ENCODE results near the gene IDH3B. TPM values are rescaled to one million over a fixed set of nuclear protein-coding genes. Genes with fewer than 3 reads are reported as not detected.
"Not testable (repeated sequence)": the region's sequence is repeated elsewhere in the genome, so short reads cannot be mapped to it uniquely, and the experiment has no call there.

IDH3B gene
- total RNA-seq, 4 donors from 2014 or later = 101 to 141 (median 116) TPM

- no peaks in the 10 kb centered on the region for H3K36me3 ChIP-seq
- no peak for DNase-seq (ENCODE audit: low spot score in 2 of 2)
- whole genome bisulfite sequencing, 2 donors = 74 to 80% methylated on average over 8 of the region's 8 CpGs
- peak overlapping the region in 1 of 4 donors; percentile 88 for H3K27ac ChIP-seq
- no peaks in the 10 kb centered on the region for H3K9me3 ChIP-seq
- no peak for TF ChIP-seq EP300 (IDR thresholded peaks at IDR 0.05)
- TF ChIP-seq POLR2A (IDR thresholded peaks at IDR 0.05) = no peak
- TF ChIP-seq CTCF (IDR thresholded peaks at IDR 0.05) = no peak
- H3K4me3 ChIP-seq = no peak overlapping the region
- H3K27me3 ChIP-seq = peaks cover 0 to 40% of the 10 kb centered on the region in 2 donors
- H3K4me1 ChIP-seq = peaks cover 0 to 26% (median 3%) of the 10 kb centered on the region in 4 donors
Observed at GRCh38 chr20:2691127-2691526, 27.1 kb upstream of the IDH3B start.

GRCh38 chr20:2690718-2691117 lies 26.7 kb upstream of the IDH3B start:
- Histone ChIP-seq H3K27ac (no peak overlapping the region), H3K4me1 (peaks cover 0 to 26% (median 3%) of the 10 kb centered on the region in 4 donors), H3K9me3 (no peaks in the 10 kb centered on the region), H3K4me3 (no peak overlapping the region), H3K36me3 (no peaks in the 10 kb centered on the region), H3K27me3 (peaks cover 0 to 39% of the 10 kb centered on the region in 2 donors)
- TF ChIP-seq EP300 (IDR thresholded peaks at IDR 0.05) (no peak), CTCF (IDR thresholded peaks at IDR 0.05) (no peak), POLR2A (IDR thresholded peaks at IDR 0.05) (no peak)
- no peak for DNase-seq (ENCODE audit: low spot score in 2 of 2)
- 61 to 77% methylated on average over 6 of the region's 6 CpGs for WGBS, 2 donors

- H3K4me3 ChIP-seq = no peak overlapping the region
- H3K9me3 ChIP-seq = no peaks in the 10 kb centered on the region
- peaks cover 0 to 37% of the 10 kb centered on the region in 2 donors for H3K27me3 ChIP-seq
- no peaks in the 10 kb centered on the region for H3K36me3 ChIP-seq
- no peak for DNase-seq (ENCODE audit: low spot score in 2 of 2)
- TF ChIP-seq POLR2A (IDR thresholded peaks at IDR 0.05) (no peak), EP300 (IDR thresholded peaks at IDR 0.05) (no peak), CTCF (IDR thresholded peaks at IDR 0.05) (no peak)
- H3K4me1 ChIP-seq = peaks cover 0 to 26% (median 3%) of the 10 kb centered on the region in 4 donors
- WGBS, 2 donors = 79 to 90% methylated on average over 3 of the region's 3 CpGs
- no peak overlapping the region for H3K27ac ChIP-seq
Observed at GRCh38 chr20:2690213-2690612, 26.2 kb upstream of the IDH3B start.

GRCh38 chr20:2688041-2688591 lies 24.1 kb upstream of the IDH3B start:
- DNase-seq (ENCODE audit: low spot score in 2 of 2) = peak in 1 of 2 donors; percentile 40
- H3K36me3 ChIP-seq = no peaks in the 10 kb centered on the region
- TF ChIP-seq EP300 (IDR thresholded peaks at IDR 0.05) (no peak), CTCF (IDR thresholded peaks at IDR 0.05) (peak in 4 of 5 experiments; percentile 25 to 51 (median 49))
- no peak overlapping the region for H3K4me3 ChIP-seq
- WGBS, 2 donors = 17 to 18% methylated on average over 18 of the region's 18 CpGs
- H3K27ac ChIP-seq = no peak overlapping the region
- H3K27me3 ChIP-seq = peaks cover 0 to 22% of the 10 kb centered on the region in 2 donors
- H3K9me3 ChIP-seq = no peaks in the 10 kb centered on the region
- peaks cover 0 to 12% (median 0%) of the 10 kb centered on the region in 4 donors for H3K4me1 ChIP-seq

- Histone ChIP-seq H3K27ac (no peak overlapping the region), H3K4me3 (no peak overlapping the region), H3K36me3 (no peaks in the 10 kb centered on the region), H3K4me1 (peaks cover 0 to 12% (median 0%) of the 10 kb centered on the region in 4 donors), H3K9me3 (no peaks in the 10 kb centered on the region), H3K27me3 (peaks cover 0 to 22% of the 10 kb centered on the region in 2 donors)
- TF ChIP-seq EP300 (IDR thresholded peaks at IDR 0.05) = no peak
- no peak for TF ChIP-seq CTCF (IDR thresholded peaks at IDR 0.05)
- TF ChIP-seq POLR2A (IDR thresholded peaks at IDR 0.05) = no peak
- DNase-seq (ENCODE audit: low spot score in 2 of 2) = no peak
- 24 to 33% methylated on average over 6 of the region's 6 CpGs for WGBS, 2 donors
Observed at GRCh38 chr20:2687514-2687913, 23.5 kb upstream of the IDH3B start.

- H3K27ac ChIP-seq; H3K4me3 ChIP-seq; H3K36me3 ChIP-seq; DNase-seq (ENCODE audit: low spot score in 2 of 2); H3K9me3 ChIP-seq; H3K4me1 ChIP-seq: not testable (repeated sequence)
- peaks cover 0 to 22% of the 10 kb centered on the region in 2 donors for H3K27me3 ChIP-seq
- 67 to 74% methylated on average over 4 of the region's 4 CpGs for WGBS, 2 donors
Observed at GRCh38 chr20:2684817-2685216, 20.8 kb upstream of the IDH3B start.

GRCh38 chr20:2682040-2682439 lies 18.0 kb upstream of the IDH3B start:
- DNase-seq (ENCODE audit: low spot score in 2 of 2); H3K4me3 ChIP-seq: not testable (repeated sequence)
- WGBS, 2 donors = 88 to 94% methylated on average over 3 of the region's 3 CpGs

More at GRCh38 chr20:2682040-2682439, 18.0 kb upstream of the IDH3B start:
- H3K27me3 ChIP-seq = peaks cover 0 to 17% of the 10 kb centered on the region in 2 donors
- not testable (repeated sequence) for H3K36me3 ChIP-seq, H3K4me1 ChIP-seq, H3K27ac ChIP-seq, H3K9me3 ChIP-seq
